Measurements from ENCODE around the gene TSPAN9.

The TSPAN9 gene

GRCh38 chr12:3123729-3124128 lies 46.5 kb downstream of the TSPAN9 start:
- no peak for DNase-seq (ENCODE audit: low spot score)

GRCh38 chr12:3124917-3125316 lies 47.7 kb downstream of the TSPAN9 start:
- DNase-seq (ENCODE audit: low spot score), result no peak

- DNase-seq (ENCODE audit: low spot score), result peak; percentile 76
These were observed 48.5 kb downstream of the TSPAN9 start for GRCh38 chr12:3125674-3126073.

GRCh38 chr12:3127832-3128231 lies 50.7 kb downstream of the TSPAN9 start:
- no peak for DNase-seq (ENCODE audit: low spot score)

- no peak for DNase-seq (ENCODE audit: low spot score)
These were observed 51.5 kb downstream of the TSPAN9 start for GRCh38 chr12:3128498-3129293.

- DNase-seq (ENCODE audit: low spot score), result no peak
These were observed 52.3 kb downstream of the TSPAN9 start for GRCh38 chr12:3129301-3130056.

GRCh38 chr12:3130057-3130830 lies 53.1 kb downstream of the TSPAN9 start:
- no peak for DNase-seq (ENCODE audit: low spot score)

- DNase-seq (ENCODE audit: low spot score), result no peak
These were observed 54.0 kb downstream of the TSPAN9 start for GRCh38 chr12:3131129-3131528.

GRCh38 chr12:3132636-3133404 lies 55.6 kb downstream of the TSPAN9 start:
- no peak for DNase-seq (ENCODE audit: low spot score)

GRCh38 chr12:3133405-3133783 lies 56.2 kb downstream of the TSPAN9 start:
- DNase-seq (ENCODE audit: low spot score), result no peak

GRCh38 chr12:3134126-3134525 lies 56.9 kb downstream of the TSPAN9 start:
- DNase-seq (ENCODE audit: low spot score), result no peak

- DNase-seq (ENCODE audit: low spot score), result no peak
These were observed 57.5 kb downstream of the TSPAN9 start for GRCh38 chr12:3134526-3135135.

GRCh38 chr12:3135522-3136461 lies 58.6 kb downstream of the TSPAN9 start:
- DNase-seq (ENCODE audit: low spot score), result peak; percentile 57

- no peak for DNase-seq (ENCODE audit: low spot score)
These were observed 59.6 kb downstream of the TSPAN9 start for GRCh38 chr12:3136641-3137267.

- DNase-seq (ENCODE audit: low spot score), result no peak
These were observed 60.1 kb downstream of the TSPAN9 start for GRCh38 chr12:3137268-3137781.

GRCh38 chr12:3137814-3138445 lies 60.8 kb downstream of the TSPAN9 start:
- DNase-seq (ENCODE audit: low spot score), result no peak

GRCh38 chr12:3138941-3139511 lies 61.8 kb downstream of the TSPAN9 start:
- DNase-seq (ENCODE audit: low spot score), result no peak

- DNase-seq (ENCODE audit: low spot score), result no peak
These were observed 62.6 kb downstream of the TSPAN9 start for GRCh38 chr12:3139760-3140159.

GRCh38 chr12:3140284-3140683 lies 63.1 kb downstream of the TSPAN9 start:
- no peak for DNase-seq (ENCODE audit: low spot score)
